Smooth muscle cell (in vitro differentiated cells): ENCODE measurements around the gene CYSLTR1. TPM values are rescaled to one million over a fixed set of nuclear protein-coding genes. Genes with fewer than 3 reads are reported as not detected.

Experiments used
- DNase-seq: peaks from one replicate; lab custom pipeline; 2025; ENCODE audit not compliant: unreplicated experiment; lab: John Stamatoyannopoulos, UW
- H2AFZ ChIP-seq: fragments of 200-600 bp; sonication (generic); 2 replicates; pipeline ENCODE4 v1.6.0; 2016; ENCODE audit warnings: antibody characterized with exemption, low read depth, mild to moderate bottlenecking
- H3F3A ChIP-seq: fragments of 200-600 bp; sonication (generic); 2 replicates; pipeline ENCODE4 v1.6.0; 2017; ENCODE audit warnings: antibody characterized with exemption, low read depth
- H3K27ac ChIP-seq: fragments of 200-600 bp; sonication (generic); 2 replicates; pipeline ENCODE4 v1.5.1; 2016; ENCODE audit warnings: low read depth, mild to moderate bottlenecking
- H3K27me3 ChIP-seq: fragments of 200-600 bp; sonication (generic); 2 replicates; pipeline ENCODE4 v1.6.1; 2016; ENCODE audit warnings: low read depth, mild to moderate bottlenecking
- H3K36me3 ChIP-seq: fragments of 200-600 bp; sonication (generic); 2 replicates; pipeline ENCODE4 v1.5.1; 2016; ENCODE audit warnings: low read depth
- H3K4me1 ChIP-seq: fragments of 200-600 bp; sonication (generic); 2 replicates; pipeline ENCODE4 v1.5.1; 2016; ENCODE audit warnings: low read depth
- H3K4me2 ChIP-seq: fragments of 200-600 bp; sonication (generic); 2 replicates; pipeline ENCODE4 v1.6.0; 2016; ENCODE audit warnings: mild to moderate bottlenecking
- H3K4me3 ChIP-seq: fragments of 200-600 bp; sonication (generic); 2 replicates; pipeline ENCODE4 v1.5.1; 2016; ENCODE audit warnings: mild to moderate bottlenecking
- H3K79me2 ChIP-seq: fragments of 200-600 bp; sonication (generic); 2 replicates; pipeline ENCODE4 v1.6.0; 2016; ENCODE audit warnings: low read depth, mild to moderate bottlenecking
- H3K9ac ChIP-seq: fragments of 200-600 bp; sonication (generic); 2 replicates; pipeline ENCODE4 v1.6.0; 2016; ENCODE audit warnings: low read depth
- H3K9me3 ChIP-seq: fragments of 200-600 bp; sonication (generic); replicated peaks from 2 replicates; pipeline ENCODE4 v1.5.1; 2016; ENCODE audit warnings: low read depth
- H4K20me1 ChIP-seq: fragments of 200-600 bp; sonication (generic); 2 replicates; pipeline ENCODE4 v1.6.0; 2016; ENCODE audit warnings: low read depth
- WGBS: methylation state at CpG from one replicate; pipeline ENCODE4 v1.1.7; 2016; ENCODE audit warnings: low lambda C conversion rate; 5-methylcytosine and 5-hydroxymethylcytosine counted together
- polyA plus RNA-seq: library from polyadenylated mRNA; unstranded; fragments of >200 nt; fragmentation: Nextera tagmentation; extraction: Ambion mirVana; gene quantifications from 2 replicates; pipeline ENCODE4 v1.2.1, GENCODE V29; 2016
- total RNA-seq: library from RNA; depleted of rRNA; stranded (reverse); fragments of >200 nt; gene quantifications from 2 replicates; pipeline ENCODE4 v1.2.3, GENCODE V29; 2014
- TF ChIP-seq, protein P1 (sequence below): fragments of 200-600 bp; sonication (generic); IDR thresholded peaks from 2 replicates; pipeline ENCODE4 v1.5.1; 2017; ENCODE audit warnings: borderline replicate concordance, mild to moderate bottlenecking, antibody characterized with exemption; ENCODE audit not compliant: insufficient read depth, poor library complexity, severe bottlenecking

CYSLTR1 gene
- total and polyA plus RNA-seq, 2 experiments from 2014 or later, result 3.4 to 6.0 TPM

DNA sequence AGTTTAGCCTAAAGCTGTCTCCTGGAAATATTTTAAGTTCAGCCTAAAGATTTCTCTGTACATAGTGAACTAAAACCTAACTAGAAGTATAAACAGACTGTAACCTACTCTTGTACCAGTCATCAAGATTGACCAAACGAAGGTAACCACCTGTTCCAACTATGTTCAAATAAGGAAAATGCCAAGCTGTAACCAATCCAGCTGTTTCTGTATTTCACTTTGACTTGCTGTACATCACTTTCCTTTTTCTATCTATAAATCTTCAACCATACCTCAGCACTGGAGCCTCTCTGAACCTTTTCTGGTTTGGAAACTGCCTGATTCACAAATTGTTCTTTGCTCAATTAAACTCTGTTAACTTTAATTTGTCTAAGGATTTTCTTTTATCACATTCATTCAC is 3.1 kb upstream of the CYSLTR1 start:
- TF ChIP-seq, protein P1, sequence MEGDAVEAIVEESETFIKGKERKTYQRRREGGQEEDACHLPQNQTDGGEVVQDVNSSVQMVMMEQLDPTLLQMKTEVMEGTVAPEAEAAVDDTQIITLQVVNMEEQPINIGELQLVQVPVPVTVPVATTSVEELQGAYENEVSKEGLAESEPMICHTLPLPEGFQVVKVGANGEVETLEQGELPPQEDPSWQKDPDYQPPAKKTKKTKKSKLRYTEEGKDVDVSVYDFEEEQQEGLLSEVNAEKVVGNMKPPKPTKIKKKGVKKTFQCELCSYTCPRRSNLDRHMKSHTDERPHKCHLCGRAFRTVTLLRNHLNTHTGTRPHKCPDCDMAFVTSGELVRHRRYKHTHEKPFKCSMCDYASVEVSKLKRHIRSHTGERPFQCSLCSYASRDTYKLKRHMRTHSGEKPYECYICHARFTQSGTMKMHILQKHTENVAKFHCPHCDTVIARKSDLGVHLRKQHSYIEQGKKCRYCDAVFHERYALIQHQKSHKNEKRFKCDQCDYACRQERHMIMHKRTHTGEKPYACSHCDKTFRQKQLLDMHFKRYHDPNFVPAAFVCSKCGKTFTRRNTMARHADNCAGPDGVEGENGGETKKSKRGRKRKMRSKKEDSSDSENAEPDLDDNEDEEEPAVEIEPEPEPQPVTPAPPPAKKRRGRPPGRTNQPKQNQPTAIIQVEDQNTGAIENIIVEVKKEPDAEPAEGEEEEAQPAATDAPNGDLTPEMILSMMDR, result no peak
- H3K79me2 ChIP-seq, result no peaks in the 10 kb centered on the region

DNA sequence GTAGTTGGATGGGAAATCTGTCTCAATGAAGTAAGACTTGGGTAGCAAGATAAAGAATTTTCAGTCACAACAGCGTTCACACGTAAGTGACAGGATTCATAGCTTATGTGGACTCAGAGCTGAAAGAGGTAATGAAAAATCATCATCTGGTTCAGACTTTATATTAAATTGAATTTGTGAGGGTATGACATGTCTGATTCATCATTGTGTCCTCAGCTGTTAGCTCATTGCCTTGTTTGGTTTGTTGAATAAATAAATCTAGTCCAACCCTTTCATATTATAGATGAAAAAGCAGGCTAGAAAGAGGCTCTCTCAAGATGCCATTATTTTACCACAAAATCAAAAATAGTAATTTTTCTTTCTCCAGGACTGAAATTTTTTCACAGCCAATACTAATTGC is 2.7 kb upstream of the CYSLTR1 start:
- Histone ChIP-seq H4K20me1 (no peaks in the 10 kb centered on the region), H3K9me3 (no peaks in the 10 kb centered on the region), H3K4me1 (no peaks in the 10 kb centered on the region), H3F3A (no peaks in the 10 kb centered on the region), H3K27ac (no peak overlapping the region), H2AFZ (no peak overlapping the region), H3K79me2 (no peaks in the 10 kb centered on the region), H3K36me3 (no peaks in the 10 kb centered on the region), H3K4me3 (no peak overlapping the region), H3K4me2 (no peak overlapping the region), H3K9ac (no peak overlapping the region), H3K27me3 (no peaks in the 10 kb centered on the region)
- 77% methylated on average over 2 of the region's 2 CpGs for WGBS
- TF ChIP-seq, protein P1, result no peak
- DNase-seq, result no peak

More for the DNA sequence above, 3.1 kb upstream of the CYSLTR1 start:
- Histone ChIP-seq H3K4me1 (no peaks in the 10 kb centered on the region), H3K9ac (no peak overlapping the region), H3K4me2 (no peak overlapping the region), H3K27ac (no peak overlapping the region), H3K27me3 (no peaks in the 10 kb centered on the region), H3K4me3 (no peak overlapping the region), H3K9me3 (no peaks in the 10 kb centered on the region), H3F3A (no peaks in the 10 kb centered on the region), H4K20me1 (no peaks in the 10 kb centered on the region), H2AFZ (no peak overlapping the region), H3K36me3 (no peaks in the 10 kb centered on the region)
- DNase-seq, result no peak
- WGBS, result 64% methylated on average over 1 of the region's 1 CpG

DNA sequence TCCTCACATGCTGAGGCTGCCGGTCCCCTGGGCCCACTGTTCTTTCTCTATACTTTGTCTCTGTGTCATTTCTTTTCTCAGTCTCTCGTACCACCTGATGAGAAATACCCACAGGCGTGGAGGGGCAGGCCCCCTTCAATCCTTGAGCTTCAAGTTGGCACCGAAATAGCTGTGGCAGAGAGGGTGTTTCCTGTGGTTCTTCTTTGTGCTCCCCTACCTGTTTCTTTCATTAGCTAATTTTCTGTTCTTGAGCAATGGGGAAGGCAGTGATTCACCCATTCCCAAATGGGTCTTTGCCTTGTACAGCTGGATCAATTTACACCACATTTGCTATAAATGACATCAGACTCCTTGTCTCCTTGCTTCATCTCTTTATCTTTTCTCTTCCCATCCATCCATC is 2.1 kb upstream of the CYSLTR1 start:
- Histone ChIP-seq H3K9ac (no peak overlapping the region), H3K9me3 (no peaks in the 10 kb centered on the region), H3K27me3 (no peaks in the 10 kb centered on the region), H3K36me3 (no peaks in the 10 kb centered on the region), H3K79me2 (no peaks in the 10 kb centered on the region), H3K4me2 (no peak overlapping the region), H4K20me1 (no peaks in the 10 kb centered on the region), H3F3A (no peaks in the 10 kb centered on the region), H3K4me1 (no peaks in the 10 kb centered on the region), H3K27ac (no peak overlapping the region), H2AFZ (no peak overlapping the region), H3K4me3 (no peak overlapping the region)
- no peak for DNase-seq
- 79% methylated on average over 4 of the region's 4 CpGs for WGBS
- TF ChIP-seq, protein P1, result no peak

DNA sequence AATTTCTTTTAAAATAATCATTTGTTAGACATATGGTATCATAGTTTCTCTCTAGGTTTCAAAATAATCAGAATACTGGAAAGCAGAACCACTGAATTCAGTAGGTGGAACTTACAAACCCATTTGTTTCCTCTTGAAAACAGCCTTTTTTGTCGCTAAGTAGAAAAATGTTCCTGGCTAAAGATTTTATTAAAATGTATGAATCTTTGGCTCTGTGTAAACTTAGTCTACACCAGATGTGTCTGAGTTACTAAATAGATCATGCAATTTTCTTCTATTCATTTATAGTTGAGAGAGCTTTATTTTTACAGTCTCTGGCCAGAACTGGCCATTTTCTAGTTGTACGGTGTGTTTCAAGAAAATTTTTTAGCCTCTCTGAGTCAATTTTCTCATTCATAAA is 1.0 kb downstream of the CYSLTR1 start:
- H4K20me1 ChIP-seq, result no peaks in the 10 kb centered on the region
- WGBS, result 78% methylated on average over 2 of the region's 2 CpGs
- H3K36me3 ChIP-seq, result no peaks in the 10 kb centered on the region
- no peaks in the 10 kb centered on the region for H3K4me1 ChIP-seq
- no peaks in the 10 kb centered on the region for H3K27me3 ChIP-seq
- H3K9me3 ChIP-seq, result no peaks in the 10 kb centered on the region
- H3K4me2 ChIP-seq, result peak overlapping the region; percentile 68
- no peak overlapping the region for H3K9ac ChIP-seq
- TF ChIP-seq, protein P1, result no peak
- DNase-seq, result no peak
- H2AFZ ChIP-seq, result no peak overlapping the region
- no peaks in the 10 kb centered on the region for H3K79me2 ChIP-seq
- H3F3A ChIP-seq, result no peaks in the 10 kb centered on the region
- peak overlapping the region; percentile 9 for H3K4me3 ChIP-seq
- H3K27ac ChIP-seq, result no peak overlapping the region
